Progenitor cell of endocrine pancreas (in vitro differentiated cells): ENCODE data around the gene ADCY3. TPM values are rescaled to one million over a fixed set of nuclear protein-coding genes. Genes with fewer than 3 reads are reported as not detected.

Experiments
- DNase-seq: peaks from one replicate; pipeline ENCODE4 v3.0.0; 2021; ENCODE audit warnings: low spot score; ENCODE audit not compliant: unreplicated experiment
- H3K27ac Mint-ChIP-seq: 2 replicates; pipeline ENCODE4 v1.8.0; 2021; ENCODE audit warnings: mild to moderate bottlenecking, moderate library complexity, mixed read lengths
- H3K27me3 Mint-ChIP-seq: 2 replicates; pipeline ENCODE4 v1.8.0; 2021; ENCODE audit warnings: mixed read lengths
- H3K36me3 Mint-ChIP-seq: 2 replicates; pipeline ENCODE4 v1.8.0; 2022; ENCODE audit warnings: mixed read lengths; ENCODE audit not compliant: insufficient read depth
- H3K4me1 Mint-ChIP-seq: 2 replicates; pipeline ENCODE4 v1.8.0; 2021; ENCODE audit warnings: low read depth, mixed read lengths
- H3K4me3 Mint-ChIP-seq: 2 replicates; pipeline ENCODE4 v1.8.0; 2021; ENCODE audit warnings: low read depth, mild to moderate bottlenecking, moderate library complexity, mixed read lengths
- H3K9me3 Mint-ChIP-seq: 2 replicates; pipeline ENCODE4 v1.8.0; 2021; ENCODE audit warnings: low read depth, mixed read lengths
- total RNA-seq: library from RNA; stranded (reverse); gene quantifications from 2 replicates; pipeline ENCODE4 v1.2.1, GENCODE V29; 2021
- TF ChIP-seq, protein P1 (sequence below): fragments of 200-600 bp; sonication (generic); IDR thresholded peaks from one replicate; pipeline ENCODE4 v1.5.0; 2021; ENCODE audit warnings: antibody characterized with exemption, mild to moderate bottlenecking; ENCODE audit not compliant: unreplicated experiment

The ADCY3 gene
- total RNA-seq, 1 donor from 2014 or later = 22.6 TPM

GRCh38 chr2:24840962-24841945 lies 78.8 kb downstream of the ADCY3 start:
- no peaks in the 10 kb centered on the region for H3K27me3 Mint-ChIP-seq
- no peaks in the 10 kb centered on the region for H3K4me1 Mint-ChIP-seq
- H3K27ac Mint-ChIP-seq = no peak overlapping the region

DNA sequence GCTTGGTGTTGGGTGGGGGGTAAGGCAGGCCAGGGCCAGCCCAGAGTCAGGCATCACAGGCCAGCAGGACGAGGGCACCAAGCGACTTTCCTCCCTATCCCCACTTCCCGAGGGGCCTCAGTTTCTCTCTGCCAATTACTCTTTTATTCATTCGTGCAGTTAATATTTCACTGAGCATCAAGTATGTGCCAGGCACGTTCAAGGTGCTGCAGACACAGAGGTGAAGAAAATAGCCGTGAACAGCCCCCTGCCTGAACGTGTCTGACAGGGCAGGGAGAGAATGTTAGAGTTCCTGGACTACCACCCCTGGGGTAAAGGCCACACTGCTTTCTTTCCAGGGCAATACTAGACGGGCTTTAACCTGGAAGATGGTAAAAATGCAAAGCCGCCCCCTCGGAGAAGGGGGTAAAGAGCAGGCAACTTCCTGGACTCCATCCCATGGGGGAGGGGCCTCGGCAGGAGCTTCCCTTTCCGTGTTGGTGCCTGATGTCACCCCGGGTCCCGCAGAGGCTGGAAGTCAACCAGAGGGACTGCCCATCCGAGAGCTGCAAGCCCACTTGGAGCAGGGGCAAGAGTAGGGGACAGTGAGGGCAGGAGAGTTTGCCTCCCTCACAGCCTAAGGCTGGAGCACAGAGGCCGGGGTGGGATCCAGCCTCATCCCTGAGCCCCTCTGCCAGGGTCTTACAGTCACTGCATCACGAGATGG lies 79.7 kb downstream of the ADCY3 start:
- Mint-ChIP-seq H3K9me3 (no peaks in the 10 kb centered on the region), H3K4me3 (no peak overlapping the region), H3K36me3 (peaks cover 4% of the 10 kb centered on the region), H3K4me1 (no peaks in the 10 kb centered on the region), H3K27ac (no peak overlapping the region), H3K27me3 (no peaks in the 10 kb centered on the region)
- no peak for DNase-seq
- TF ChIP-seq, protein P1, sequence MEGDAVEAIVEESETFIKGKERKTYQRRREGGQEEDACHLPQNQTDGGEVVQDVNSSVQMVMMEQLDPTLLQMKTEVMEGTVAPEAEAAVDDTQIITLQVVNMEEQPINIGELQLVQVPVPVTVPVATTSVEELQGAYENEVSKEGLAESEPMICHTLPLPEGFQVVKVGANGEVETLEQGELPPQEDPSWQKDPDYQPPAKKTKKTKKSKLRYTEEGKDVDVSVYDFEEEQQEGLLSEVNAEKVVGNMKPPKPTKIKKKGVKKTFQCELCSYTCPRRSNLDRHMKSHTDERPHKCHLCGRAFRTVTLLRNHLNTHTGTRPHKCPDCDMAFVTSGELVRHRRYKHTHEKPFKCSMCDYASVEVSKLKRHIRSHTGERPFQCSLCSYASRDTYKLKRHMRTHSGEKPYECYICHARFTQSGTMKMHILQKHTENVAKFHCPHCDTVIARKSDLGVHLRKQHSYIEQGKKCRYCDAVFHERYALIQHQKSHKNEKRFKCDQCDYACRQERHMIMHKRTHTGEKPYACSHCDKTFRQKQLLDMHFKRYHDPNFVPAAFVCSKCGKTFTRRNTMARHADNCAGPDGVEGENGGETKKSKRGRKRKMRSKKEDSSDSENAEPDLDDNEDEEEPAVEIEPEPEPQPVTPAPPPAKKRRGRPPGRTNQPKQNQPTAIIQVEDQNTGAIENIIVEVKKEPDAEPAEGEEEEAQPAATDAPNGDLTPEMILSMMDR = no peak

More at GRCh38 chr2:24840962-24841945, 78.8 kb downstream of the ADCY3 start:
- Mint-ChIP-seq H3K9me3 (no peaks in the 10 kb centered on the region), H3K4me3 (no peak overlapping the region), H3K36me3 (peaks cover 4% of the 10 kb centered on the region)
- TF ChIP-seq, protein P1 = no peak
- no peak for DNase-seq

- H3K27me3 Mint-ChIP-seq = no peaks in the 10 kb centered on the region
- H3K4me3 Mint-ChIP-seq = no peak overlapping the region
- no peaks in the 10 kb centered on the region for H3K9me3 Mint-ChIP-seq
- DNase-seq = no peak
- H3K27ac Mint-ChIP-seq = no peak overlapping the region
- H3K4me1 Mint-ChIP-seq = no peaks in the 10 kb centered on the region
- TF ChIP-seq, protein P1 = no peak
- H3K36me3 Mint-ChIP-seq = peaks cover 4% of the 10 kb centered on the region
Observed at GRCh38 chr2:24839729-24840128, 80.3 kb downstream of the ADCY3 start.

GRCh38 chr2:24838541-24838940 lies 81.5 kb downstream of the ADCY3 start:
- Mint-ChIP-seq H3K36me3 (peaks cover 4% of the 10 kb centered on the region), H3K4me1 (no peaks in the 10 kb centered on the region), H3K4me3 (no peak overlapping the region), H3K9me3 (no peaks in the 10 kb centered on the region), H3K27ac (no peak overlapping the region), H3K27me3 (no peaks in the 10 kb centered on the region)
- DNase-seq = no peak
- TF ChIP-seq, protein P1 = no peak

DNA sequence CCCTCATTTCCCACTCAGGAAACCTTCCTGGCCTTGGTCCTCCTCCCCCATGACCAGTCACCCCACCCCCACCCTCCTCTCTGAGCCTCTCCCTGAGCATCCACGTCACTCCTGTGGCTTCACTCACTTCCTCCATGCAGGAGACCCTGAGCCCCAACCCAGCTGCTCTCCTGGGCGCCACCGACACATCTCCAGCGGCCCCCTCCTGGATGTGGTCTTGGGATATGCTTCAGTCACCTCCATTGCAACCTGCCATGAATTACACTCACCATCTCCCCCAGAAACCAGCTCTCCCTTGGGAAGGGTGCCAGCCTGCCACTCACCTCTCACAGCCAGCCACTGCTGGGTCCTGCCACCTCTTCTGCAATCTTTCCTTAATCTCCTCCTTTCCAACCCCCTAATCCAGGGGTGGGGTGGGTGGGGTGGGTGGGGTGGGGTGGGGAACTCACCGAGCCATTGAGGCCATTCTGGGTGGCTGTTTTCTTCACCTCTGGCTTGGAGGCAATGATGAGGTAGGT lies 82.0 kb downstream of the ADCY3 start:
- no peaks in the 10 kb centered on the region for H3K9me3 Mint-ChIP-seq
- no peak overlapping the region for H3K27ac Mint-ChIP-seq
- no peak overlapping the region for H3K4me3 Mint-ChIP-seq
- peaks cover 2% of the 10 kb centered on the region for H3K4me1 Mint-ChIP-seq
- H3K36me3 Mint-ChIP-seq = peaks cover 4% of the 10 kb centered on the region
- no peak for DNase-seq
- TF ChIP-seq, protein P1 = no peak
- no peaks in the 10 kb centered on the region for H3K27me3 Mint-ChIP-seq
